GM12878 (cell line): ENCODE results near the gene IRS1. TPM values are rescaled to one million over a fixed set of nuclear protein-coding genes. Genes with fewer than 3 reads are reported as not detected.

ENCODE experiments used
- BCL11A ChIP-seq: IDR thresholded peaks from 2 replicates; pipeline ENCODE4 v1.6.1; 2011; ENCODE audit warnings: low read depth, low read length
- CUX1 ChIP-seq: IDR thresholded peaks from 2 replicates; pipeline ENCODE4 v1.6.1; 2012; ENCODE audit warnings: improper control_type of control experiment, low read depth, low read length; ENCODE audit not compliant: insufficient replicate concordance
- EED ChIP-seq: sonication (generic); IDR thresholded peaks from 2 replicates; pipeline ENCODE4 v1.6.1; 2016; ENCODE audit warnings: antibody characterized with exemption, low read depth
- IKZF1 ChIP-seq: fragments of 450-650 bp; conservative IDR thresholded peaks from 2 replicates; pipeline ENCODE4 v1.6.1; 2017; ENCODE audit warnings: antibody characterized with exemption, mild to moderate bottlenecking
- IRF3 ChIP-seq: fragments of 450-650 bp; IDR thresholded peaks from 2 replicates; pipeline ENCODE4 v1.6.1; 2014; ENCODE audit warnings: mild to moderate bottlenecking
- KAT2A ChIP-seq: conservative IDR thresholded peaks from 2 replicates; pipeline ENCODE4 v1.6.1; 2011; ENCODE audit warnings: low read depth, low read length; ENCODE audit not compliant: control insufficient read depth
- KDM1A ChIP-seq: fragments of 200-600 bp; sonication (generic); IDR thresholded peaks from 2 replicates; pipeline ENCODE4 v1.6.1; 2016; ENCODE audit warnings: borderline replicate concordance
- KLF5 ChIP-seq: fragments of 450-650 bp; IDR thresholded peaks from 2 replicates; pipeline ENCODE4 v1.6.1; 2014; ENCODE audit warnings: mild to moderate bottlenecking; ENCODE audit not compliant: partially characterized antibody
- MEF2B ChIP-seq: fragments of 450-650 bp; IDR thresholded peaks from 2 replicates; pipeline ENCODE4 v1.6.1; 2018; ENCODE audit warnings: mild to moderate bottlenecking, moderate library complexity; ENCODE audit not compliant: partially characterized antibody, poor library complexity, severe bottlenecking
- MYB ChIP-seq: fragments of 150-350 bp; IDR thresholded peaks from 2 replicates; pipeline ENCODE4 v1.6.1; 2014; ENCODE audit warnings: mild to moderate bottlenecking, low read depth, low read length, borderline replicate concordance
- PKNOX1 ChIP-seq: fragments of 450-650 bp; IDR thresholded peaks from 2 replicates; pipeline ENCODE4 v1.6.1; 2016; ENCODE audit warnings: mild to moderate bottlenecking
- RAD51 ChIP-seq: fragments of 450-650 bp; IDR thresholded peaks from 2 replicates; pipeline ENCODE4 v1.6.1; 2016; ENCODE audit warnings: moderate library complexity, mild to moderate bottlenecking, inconsistent platforms
- SMC3 ChIP-seq: IDR thresholded peaks from 2 replicates; pipeline ENCODE4 v1.6.1; 2011; ENCODE audit warnings: low read length, improper control_type of control experiment, borderline replicate concordance
- TCF12 ChIP-seq: IDR thresholded peaks from 2 replicates; pipeline ENCODE4 v1.6.1; 2011; ENCODE audit warnings: low read depth, mild to moderate bottlenecking, low read length
- ZBED1 ChIP-seq: IDR thresholded peaks from 2 replicates; pipeline ENCODE4 v1.6.1; 2016; ENCODE audit warnings: borderline replicate concordance
- ZBTB33 ChIP-seq: fragments of 450-650 bp; IDR thresholded peaks from 2 replicates; pipeline ENCODE4 v1.6.1; 2017; ENCODE audit warnings: mild to moderate bottlenecking
- polyA plus RNA-seq, 11 experiments: library from polyadenylated mRNA; depleted of rRNA in 4 of 11; unstranded in 6 of 11; stranded (reverse) in 5 of 11; fragments of >200 nt; fragmentation: Nextera tagmentation in 4 of 11; fragmentation: Illumina TruSeq in 1 of 11; extraction: Ambion mirVana in 4 of 11; extraction: Trizol in 1 of 11; gene quantifications; 1 replicate in 1 of 11; 2 replicates in 10 of 11; pipeline versions ENCODE4 v1.2.1 to v1.2.3, GENCODE V29; 2011 to 2016; ENCODE audit warnings: inconsistent platforms in 2 of 11, missing spikeins in 2 of 11, low read depth in 1 of 11
- total RNA-seq, 4 experiments: library from RNA; depleted of rRNA in 3 of 4; stranded (reverse); fragments of >200 nt in 3 of 4; fragmentation: Illumina TruSeq in 1 of 4; extraction: Trizol in 1 of 4; gene quantifications; 2 replicates each; pipeline versions ENCODE4 v1.2.1 to v1.2.3, GENCODE V29; 2013 to 2021
- TF ChIP-seq, protein P1 (sequence below): fragments of 150-350 bp; IDR thresholded peaks from 2 replicates; pipeline ENCODE4 v1.6.1; 2016; ENCODE audit warnings: low read depth, low read length

Gene IRS1
- total and polyA plus RNA-seq, 10 of the 15 experiments (the other 5 are each of a cell fraction or from before 2014, with no cell fraction given): 0.03 to 1.7 (median 0.34) TPM

DNA sequence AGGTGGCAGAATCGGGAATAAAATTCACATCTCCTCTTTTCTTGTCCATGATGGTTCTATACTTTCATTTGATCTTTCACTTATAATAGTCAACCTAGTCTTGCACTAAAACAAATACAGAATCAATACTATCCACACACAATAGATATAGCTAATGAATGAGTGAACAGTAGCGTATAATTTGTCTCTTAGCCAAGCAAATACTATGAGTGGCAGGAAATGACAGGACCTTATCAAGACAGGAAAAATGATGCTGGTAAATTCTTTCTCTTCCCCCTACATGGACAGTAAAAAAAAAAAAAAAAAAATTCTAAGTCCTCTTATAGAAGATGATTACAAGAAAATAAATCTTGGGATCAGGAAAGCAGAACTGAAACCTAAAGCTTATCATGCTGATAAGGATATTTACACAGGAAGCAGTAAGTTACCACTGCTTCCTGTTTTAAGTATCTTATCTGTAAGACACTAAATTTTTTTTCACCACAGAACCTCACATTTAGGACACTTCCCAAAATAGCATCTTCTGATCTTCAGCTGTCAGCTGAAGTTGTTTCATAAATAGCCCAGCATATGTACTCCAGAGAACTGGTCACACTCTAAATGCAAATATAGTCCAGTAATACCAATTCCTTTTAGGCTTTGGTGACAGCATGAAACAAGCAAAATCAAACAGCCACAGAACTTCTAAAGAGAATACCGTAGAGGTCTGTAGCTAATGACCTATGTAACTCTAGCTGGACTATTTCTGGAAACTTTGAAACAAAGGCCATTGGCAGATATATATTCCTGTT, 27.0 kb downstream of the IRS1 start (continued):
- TF ChIP-seq IRF3 (no peak), MYB (0 out of 2 replicates have a peak, but pooled peaks have one; percentile 57), KAT2A (no peak), SMC3 (no peak), IKZF1 (peak; percentile 98), CUX1 (peak; percentile 51), BCL11A (peak; percentile 93), TCF12 (peak; percentile 89), MEF2B (peak; percentile 99), RAD51 (peak; percentile 41; the same call in 1 of the 2 replicates), EED (peak; percentile 85), PKNOX1 (peak; percentile 93), KLF5 (peak; percentile 69), ZBTB33 (no peak), KDM1A (no peak), ZBED1 (peak; percentile 90)
- TF ChIP-seq, protein P1, sequence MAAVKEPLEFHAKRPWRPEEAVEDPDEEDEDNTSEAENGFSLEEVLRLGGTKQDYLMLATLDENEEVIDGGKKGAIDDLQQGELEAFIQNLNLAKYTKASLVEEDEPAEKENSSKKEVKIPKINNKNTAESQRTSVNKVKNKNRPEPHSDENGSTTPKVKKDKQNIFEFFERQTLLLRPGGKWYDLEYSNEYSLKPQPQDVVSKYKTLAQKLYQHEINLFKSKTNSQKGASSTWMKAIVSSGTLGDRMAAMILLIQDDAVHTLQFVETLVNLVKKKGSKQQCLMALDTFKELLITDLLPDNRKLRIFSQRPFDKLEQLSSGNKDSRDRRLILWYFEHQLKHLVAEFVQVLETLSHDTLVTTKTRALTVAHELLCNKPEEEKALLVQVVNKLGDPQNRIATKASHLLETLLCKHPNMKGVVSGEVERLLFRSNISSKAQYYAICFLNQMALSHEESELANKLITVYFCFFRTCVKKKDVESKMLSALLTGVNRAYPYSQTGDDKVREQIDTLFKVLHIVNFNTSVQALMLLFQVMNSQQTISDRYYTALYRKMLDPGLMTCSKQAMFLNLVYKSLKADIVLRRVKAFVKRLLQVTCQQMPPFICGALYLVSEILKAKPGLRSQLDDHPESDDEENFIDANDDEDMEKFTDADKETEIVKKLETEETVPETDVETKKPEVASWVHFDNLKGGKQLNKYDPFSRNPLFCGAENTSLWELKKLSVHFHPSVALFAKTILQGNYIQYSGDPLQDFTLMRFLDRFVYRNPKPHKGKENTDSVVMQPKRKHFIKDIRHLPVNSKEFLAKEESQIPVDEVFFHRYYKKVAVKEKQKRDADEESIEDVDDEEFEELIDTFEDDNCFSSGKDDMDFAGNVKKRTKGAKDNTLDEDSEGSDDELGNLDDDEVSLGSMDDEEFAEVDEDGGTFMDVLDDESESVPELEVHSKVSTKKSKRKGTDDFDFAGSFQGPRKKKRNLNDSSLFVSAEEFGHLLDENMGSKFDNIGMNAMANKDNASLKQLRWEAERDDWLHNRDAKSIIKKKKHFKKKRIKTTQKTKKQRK: no peak
